GM12878 (cell line): ENCODE results near the gene DPP3.

Experiments used
- JUND ChIP-seq: IDR thresholded peaks from 2 replicates; pipeline ENCODE4 v1.6.1; 2012; ENCODE audit warnings: low read depth, mild to moderate bottlenecking, low read length, improper control_type of control experiment, moderate library complexity
- MXI1 ChIP-seq: fragments of 150-350 bp; IDR thresholded peaks from 2 replicates; pipeline ENCODE4 v1.6.1; 2011; ENCODE audit warnings: low read depth, mild to moderate bottlenecking, inconsistent platforms, low read length, improper control_type of control experiment
- NR2C2 ChIP-seq: IDR thresholded peaks from 2 replicates; pipeline ENCODE4 v1.6.1; 2011; ENCODE audit warnings: borderline replicate concordance, low read depth; ENCODE audit not compliant: control insufficient read depth, insufficient read length
- POLR2A ChIP-seq: IDR thresholded peaks from 2 replicates; pipeline ENCODE4 v1.6.1; 2011; ENCODE audit warnings: low read depth, mild to moderate bottlenecking, low read length
- RFX5 ChIP-seq: IDR thresholded peaks from 2 replicates; pipeline ENCODE4 v1.6.1; 2011; ENCODE audit warnings: low read depth, low read length, improper control_type of control experiment
- TF ChIP-seq, protein P1 (sequence below): IDR thresholded peaks from 2 replicates; pipeline ENCODE4 v1.6.1; 2012; ENCODE audit warnings: low read depth, low read length, improper control_type of control experiment
- TF ChIP-seq, protein P2 (sequence below), 3 experiments: IDR thresholded peaks in 2 of 3; conservative IDR thresholded peaks in 1 of 3; 2 replicates each; pipeline ENCODE4 v1.5.1; 2011; ENCODE audit warnings: low read depth in 3 of 3, low read length in 3 of 3, mild to moderate bottlenecking in 3 of 3, control low read depth in 2 of 3, moderate library complexity in 2 of 3, inconsistent platforms in 1 of 3, mixed read lengths in 1 of 3; ENCODE audit not compliant: control insufficient read depth in 2 of 3, insufficient read depth in 1 of 3; ENCODE audit errors: extremely low read depth in 1 of 3
- TF ChIP-seq, protein P3 (sequence below): IDR thresholded peaks from 2 replicates; pipeline ENCODE4 v1.6.1; 2011; ENCODE audit warnings: low read depth, low read length, improper control_type of control experiment, borderline replicate concordance
- TF ChIP-seq, protein P4 (sequence below): IDR thresholded peaks from 2 replicates; pipeline ENCODE4 v1.6.1; 2012; ENCODE audit warnings: low read depth, low read length, improper control_type of control experiment
- TF ChIP-seq, protein P5 (sequence below): IDR thresholded peaks from 2 replicates; pipeline ENCODE4 v1.6.1; 2012; ENCODE audit warnings: mild to moderate bottlenecking, low read depth, low read length

DNA sequence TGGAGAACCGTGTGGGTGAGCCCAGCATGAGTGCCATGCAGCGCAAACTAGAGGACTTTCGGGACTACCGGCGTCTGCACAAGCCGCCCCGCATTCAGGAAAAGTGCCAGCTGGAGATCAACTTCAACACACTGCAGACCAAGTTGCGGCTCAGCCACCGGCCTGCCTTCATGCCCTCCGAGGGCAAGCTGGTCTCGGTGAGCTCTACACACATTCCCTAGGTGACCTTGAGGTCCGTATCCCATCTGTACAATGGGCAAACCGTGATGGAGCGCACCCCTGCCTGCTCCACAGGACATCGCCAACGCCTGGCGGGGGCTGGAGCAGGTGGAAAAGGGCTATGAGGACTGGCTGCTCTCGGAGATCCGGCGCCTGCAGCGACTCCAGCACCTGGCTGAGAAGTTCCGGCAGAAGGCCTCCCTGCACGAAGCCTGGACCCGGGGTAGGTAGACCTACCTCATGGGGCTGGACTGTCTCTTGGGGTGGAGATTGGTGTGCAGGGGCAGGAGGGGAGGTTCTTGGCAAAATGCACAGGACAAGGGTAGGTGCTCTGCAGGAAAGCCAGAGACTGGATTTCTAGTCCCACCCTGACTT, 77.6 kb downstream of the DPP3 start:
- TF ChIP-seq, protein P1, sequence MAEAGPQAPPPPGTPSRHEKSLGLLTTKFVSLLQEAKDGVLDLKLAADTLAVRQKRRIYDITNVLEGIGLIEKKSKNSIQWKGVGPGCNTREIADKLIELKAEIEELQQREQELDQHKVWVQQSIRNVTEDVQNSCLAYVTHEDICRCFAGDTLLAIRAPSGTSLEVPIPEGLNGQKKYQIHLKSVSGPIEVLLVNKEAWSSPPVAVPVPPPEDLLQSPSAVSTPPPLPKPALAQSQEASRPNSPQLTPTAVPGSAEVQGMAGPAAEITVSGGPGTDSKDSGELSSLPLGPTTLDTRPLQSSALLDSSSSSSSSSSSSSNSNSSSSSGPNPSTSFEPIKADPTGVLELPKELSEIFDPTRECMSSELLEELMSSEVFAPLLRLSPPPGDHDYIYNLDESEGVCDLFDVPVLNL: no peak
- TF ChIP-seq JUND: no peak
- TF ChIP-seq, protein P2, sequence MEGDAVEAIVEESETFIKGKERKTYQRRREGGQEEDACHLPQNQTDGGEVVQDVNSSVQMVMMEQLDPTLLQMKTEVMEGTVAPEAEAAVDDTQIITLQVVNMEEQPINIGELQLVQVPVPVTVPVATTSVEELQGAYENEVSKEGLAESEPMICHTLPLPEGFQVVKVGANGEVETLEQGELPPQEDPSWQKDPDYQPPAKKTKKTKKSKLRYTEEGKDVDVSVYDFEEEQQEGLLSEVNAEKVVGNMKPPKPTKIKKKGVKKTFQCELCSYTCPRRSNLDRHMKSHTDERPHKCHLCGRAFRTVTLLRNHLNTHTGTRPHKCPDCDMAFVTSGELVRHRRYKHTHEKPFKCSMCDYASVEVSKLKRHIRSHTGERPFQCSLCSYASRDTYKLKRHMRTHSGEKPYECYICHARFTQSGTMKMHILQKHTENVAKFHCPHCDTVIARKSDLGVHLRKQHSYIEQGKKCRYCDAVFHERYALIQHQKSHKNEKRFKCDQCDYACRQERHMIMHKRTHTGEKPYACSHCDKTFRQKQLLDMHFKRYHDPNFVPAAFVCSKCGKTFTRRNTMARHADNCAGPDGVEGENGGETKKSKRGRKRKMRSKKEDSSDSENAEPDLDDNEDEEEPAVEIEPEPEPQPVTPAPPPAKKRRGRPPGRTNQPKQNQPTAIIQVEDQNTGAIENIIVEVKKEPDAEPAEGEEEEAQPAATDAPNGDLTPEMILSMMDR (IDR thresholded peaks at IDR 0.05 in 2 of 3, conservative IDR thresholded peaks at IDR 0.05 in 1 of 3; ENCODE audit: control insufficient read depth in 2 of 3, extremely low read depth in 1 of 3, insufficient read depth in 1 of 3, low read depth in 3 of 3, low read length in 3 of 3): no peak
- TF ChIP-seq POLR2A: no peak
- TF ChIP-seq RFX5: no peak
- no peak for TF ChIP-seq MXI1
- TF ChIP-seq, protein P3, sequence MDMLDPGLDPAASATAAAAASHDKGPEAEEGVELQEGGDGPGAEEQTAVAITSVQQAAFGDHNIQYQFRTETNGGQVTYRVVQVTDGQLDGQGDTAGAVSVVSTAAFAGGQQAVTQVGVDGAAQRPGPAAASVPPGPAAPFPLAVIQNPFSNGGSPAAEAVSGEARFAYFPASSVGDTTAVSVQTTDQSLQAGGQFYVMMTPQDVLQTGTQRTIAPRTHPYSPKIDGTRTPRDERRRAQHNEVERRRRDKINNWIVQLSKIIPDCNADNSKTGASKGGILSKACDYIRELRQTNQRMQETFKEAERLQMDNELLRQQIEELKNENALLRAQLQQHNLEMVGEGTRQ: no peak
- TF ChIP-seq, protein P4, sequence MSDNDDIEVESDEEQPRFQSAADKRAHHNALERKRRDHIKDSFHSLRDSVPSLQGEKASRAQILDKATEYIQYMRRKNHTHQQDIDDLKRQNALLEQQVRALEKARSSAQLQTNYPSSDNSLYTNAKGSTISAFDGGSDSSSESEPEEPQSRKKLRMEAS: no peak
- TF ChIP-seq, protein P5, sequence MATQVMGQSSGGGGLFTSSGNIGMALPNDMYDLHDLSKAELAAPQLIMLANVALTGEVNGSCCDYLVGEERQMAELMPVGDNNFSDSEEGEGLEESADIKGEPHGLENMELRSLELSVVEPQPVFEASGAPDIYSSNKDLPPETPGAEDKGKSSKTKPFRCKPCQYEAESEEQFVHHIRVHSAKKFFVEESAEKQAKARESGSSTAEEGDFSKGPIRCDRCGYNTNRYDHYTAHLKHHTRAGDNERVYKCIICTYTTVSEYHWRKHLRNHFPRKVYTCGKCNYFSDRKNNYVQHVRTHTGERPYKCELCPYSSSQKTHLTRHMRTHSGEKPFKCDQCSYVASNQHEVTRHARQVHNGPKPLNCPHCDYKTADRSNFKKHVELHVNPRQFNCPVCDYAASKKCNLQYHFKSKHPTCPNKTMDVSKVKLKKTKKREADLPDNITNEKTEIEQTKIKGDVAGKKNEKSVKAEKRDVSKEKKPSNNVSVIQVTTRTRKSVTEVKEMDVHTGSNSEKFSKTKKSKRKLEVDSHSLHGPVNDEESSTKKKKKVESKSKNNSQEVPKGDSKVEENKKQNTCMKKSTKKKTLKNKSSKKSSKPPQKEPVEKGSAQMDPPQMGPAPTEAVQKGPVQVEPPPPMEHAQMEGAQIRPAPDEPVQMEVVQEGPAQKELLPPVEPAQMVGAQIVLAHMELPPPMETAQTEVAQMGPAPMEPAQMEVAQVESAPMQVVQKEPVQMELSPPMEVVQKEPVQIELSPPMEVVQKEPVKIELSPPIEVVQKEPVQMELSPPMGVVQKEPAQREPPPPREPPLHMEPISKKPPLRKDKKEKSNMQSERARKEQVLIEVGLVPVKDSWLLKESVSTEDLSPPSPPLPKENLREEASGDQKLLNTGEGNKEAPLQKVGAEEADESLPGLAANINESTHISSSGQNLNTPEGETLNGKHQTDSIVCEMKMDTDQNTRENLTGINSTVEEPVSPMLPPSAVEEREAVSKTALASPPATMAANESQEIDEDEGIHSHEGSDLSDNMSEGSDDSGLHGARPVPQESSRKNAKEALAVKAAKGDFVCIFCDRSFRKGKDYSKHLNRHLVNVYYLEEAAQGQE: no peak
- TF ChIP-seq NR2C2: no peak
